T follicular helper cell (primary cell): ENCODE results near the gene GDPD3.
A peak's percentile ranks its signal among the peaks of the same experiment; 100 is the strongest.
"Not testable (repeated sequence)": the region's sequence is repeated elsewhere in the genome, so short reads cannot be mapped to it uniquely, and the experiment has no call there.

Experiments used
- DNase-seq: peaks from one replicate; pipeline ENCODE4 v3.0.0-alpha.2; 2020; ENCODE audit warnings: low read depth

The GDPD3 gene

GRCh38 chr16:30124985-30125379, 11.6 kb upstream of the GDPD3 start:
- no peak for DNase-seq

GRCh38 chr16:30122604-30123160, 9.3 kb upstream of the GDPD3 start:
- DNase-seq: no peak

GRCh38 chr16:30121741-30122571, 8.6 kb upstream of the GDPD3 start:
- DNase-seq: no peak

GRCh38 chr16:30120340-30121105, 7.2 kb upstream of the GDPD3 start:
- DNase-seq: no peak

GRCh38 chr16:30119428-30119827, 6.1 kb upstream of the GDPD3 start:
- no peak for DNase-seq

- no peak for DNase-seq
Measured at GRCh38 chr16:30117768-30118167, 4.4 kb upstream of the GDPD3 start.

GRCh38 chr16:30116291-30117207, 3.2 kb upstream of the GDPD3 start:
- DNase-seq: no peak

- no peak for DNase-seq
Measured at GRCh38 chr16:30115238-30115637, 1.9 kb upstream of the GDPD3 start.

- DNase-seq: not testable (repeated sequence)
Measured at GRCh38 chr16:30114833-30115232, 1.5 kb upstream of the GDPD3 start.

GRCh38 chr16:30114411-30114810, 1.1 kb upstream of the GDPD3 start:
- DNase-seq: no peak

- DNase-seq: no peak
Measured at GRCh38 chr16:30113711-30114333, 485 bp upstream of the GDPD3 start.

- DNase-seq: no peak
Measured at GRCh38 chr16:30112197-30113030, 923 bp downstream of the GDPD3 start.

- no peak for DNase-seq
Measured at GRCh38 chr16:30110661-30111060, 2.7 kb downstream of the GDPD3 start.

GRCh38 chr16:30108059-30108850, 5.1 kb downstream of the GDPD3 start:
- DNase-seq: no peak

GRCh38 chr16:30104492-30104891, 8.8 kb downstream of the GDPD3 start:
- DNase-seq: no peak

GRCh38 chr16:30104090-30104489, 9.2 kb downstream of the GDPD3 start:
- no peak for DNase-seq

GRCh38 chr16:30096862-30097563, 16.3 kb downstream of the GDPD3 start:
- no peak for DNase-seq

- DNase-seq: peak; percentile 85
Measured at GRCh38 chr16:30096105-30096861, 17.1 kb downstream of the GDPD3 start, which contains the start of gene YPEL3. Gene YPEL3, minus strand, starts transcription at chr16:30096213. Its CDS starts 731 bp downstream, at chr16:30095482.
